Heart left ventricle (tissue), 16 donors: ENCODE data around the gene PPP1R14B. TPM values are rescaled to one million over a fixed set of nuclear protein-coding genes. Genes with fewer than 3 reads are reported as not detected.

Experiments used
- ATAC-seq, 4 donors: fragments of 200-7000 bp; cut with Tn5 transposase; one replicate each; pipeline ENCODE4 v1.9.1; 2020 to 2022; ENCODE audit warnings: moderate library complexity in 4 of 4, mild to moderate bottlenecking in 3 of 4, moderate number of reproducible peaks in 1 of 4
- DNase-seq, 5 donors: peaks; one replicate each; pipeline ENCODE4 v3.0.0-alpha.2; 2020
- H3K27ac ChIP-seq, 12 donors: fragments of 200-600 bp; sonication (generic) in 4 of 12; one replicate each; pipeline versions ENCODE4 v1.5.0 to v1.8.0; 2016 to 2022; ENCODE audit warnings: mild to moderate bottlenecking in 2 of 12
- H3K27me3 ChIP-seq, 9 donors: fragments of 200-600 bp; sonication (generic) in 2 of 9; one replicate each; pipeline versions ENCODE4 v1.5.1 to v1.8.0; 2016 to 2022; ENCODE audit warnings: mild to moderate bottlenecking in 3 of 9
- H3K36me3 ChIP-seq, 9 donors: fragments of 200-600 bp; sonication (generic) in 2 of 9; one replicate each; pipeline versions ENCODE4 v1.5.0 to v1.8.0; 2018 to 2022; ENCODE audit warnings: mild to moderate bottlenecking in 2 of 9
- H3K4me1 ChIP-seq, 12 donors: fragments of 200-600 bp; sonication (generic) in 4 of 12; one replicate each; pipeline versions ENCODE4 v1.5.0 to v1.8.0; 2016 to 2022; ENCODE audit warnings: mild to moderate bottlenecking in 3 of 12
- H3K4me3 ChIP-seq, 12 donors: fragments of 200-600 bp; sonication (generic) in 4 of 12; one replicate each; pipeline versions ENCODE4 v1.5.0 to v1.8.0; 2017 to 2022; ENCODE audit warnings: mild to moderate bottlenecking in 9 of 12, moderate library complexity in 4 of 12
- H3K9me3 ChIP-seq, 12 donors: fragments of 200-600 bp; sonication (generic) in 4 of 12; one replicate each; pipeline versions ENCODE4 v1.5.0 to v1.8.0; 2016 to 2022; ENCODE audit warnings: mild to moderate bottlenecking in 1 of 12
- CTCF ChIP-seq, 12 donors: fragments of 200-600 bp; sonication (generic) in 4 of 12; IDR thresholded peaks; one replicate each; pipeline versions ENCODE4 v1.5.0 to v1.8.0; 2018 to 2022; ENCODE audit warnings: antibody characterized with exemption in 12 of 12, mild to moderate bottlenecking in 5 of 12
- POLR2A ChIP-seq, 2 donors: fragments of 450-650 bp; IDR thresholded peaks; one replicate each; pipeline ENCODE4 v1.6.1; 2017; ENCODE audit warnings: antibody characterized with exemption in 2 of 2, mild to moderate bottlenecking in 2 of 2, moderate library complexity in 2 of 2
- WGBS, 4 donors: extraction: QIAGEN DNeasy Blood & Tissue Kit in 2 of 4; methylation state at CpG; one replicate each; pipeline versions ENCODE4 v1.1.5 to v1.1.7; 2013 to 2018; 5-methylcytosine and 5-hydroxymethylcytosine counted together
- intact Hi-C, 10 donors: fragments of 100-400 bp; cut with DNase I; formaldehyde crosslinking; loops; one replicate each; pipeline versions ENCODE4 v1.11.1 to v1.14.2; 2022
- polyA plus RNA-seq, 2 donors: library from polyadenylated mRNA; stranded (reverse); fragments of 200-250 nt; gene quantifications; one replicate each; pipeline ENCODE4 v1.2.3, GENCODE V29; 2013
- total RNA-seq, 9 donors: library from RNA; depleted of rRNA in 2 of 9; stranded (reverse); fragments of >200 nt in 2 of 9; fragmentation: NEBNext Ultra II Directional in 3 of 9; extraction: Animal tissue kit (Norgen Biotek cat#: 25700) in 3 of 9; gene quantifications; one replicate each; pipeline versions ENCODE4 v1.1.0 to v1.2.4, GENCODE V29; 2016 to 2023
- donor health status: ischemic (EF 13 %, LVEDD 7.1; RV severe dilation, severe dysfunction).
- donor health status: healthy with polysubstance abuse.
- donor health status: DM: no; HTN: yes; CAD: no.
- donor health status: DM: no; HTN: no; CAD: no.
- donor health status: ischemic (EF 25% LVEDD 6.9; RV normal size, moderate dysfunction).
- donor health status: ischemic (EF 25% LVEDD 5.7; RV mildly dilated, moderate dysfunction).
- donor health status: healthy.
- donor health status: DM: yes; HTN: yes; CAD: no.
- donor health status: ischemic (EF 35%, LVEDD 5.7; RV mildly dilated, moderate dysfunction).
- donor health status: nonischemic (EF 11% LVEDD 7.7; RV severe dilation, severe dysfunction).
- donor health status: DM: yes; HTN: yes; CAD: no.
- donor health status: PGD.
- donor health status: ischemic (EF 29% LVEDD 5.4; RV normal size, mild dysfunction).
- donor health status: nonischemic (EF 23%, LVEDD 6.1; RV moderate dilation, normal function).

Gene PPP1R14B
- total and polyA plus RNA-seq, 11 donors, result 69.6 to 244 (median 108) TPM

GRCh38 chr11:64211181-64211872, 35.4 kb downstream of the PPP1R14B start:
- intact Hi-C loops, result no loop called here

GRCh38 chr11:64210301-64211020, 36.3 kb downstream of the PPP1R14B start:
- Histone ChIP-seq H3K9me3 (no peaks in the 10 kb centered on the region), H3K27ac (no peak overlapping the region), H3K36me3 (peaks cover 0 to 65% (median 0%) of the 10 kb centered on the region in 9 donors), H3K4me3 (no peak overlapping the region), H3K4me1 (peaks cover 0 to 32% (median 16%) of the 10 kb centered on the region in 12 donors), H3K27me3 (no peaks in the 10 kb centered on the region)
- ATAC-seq (no peak), DNase-seq (peak in 2 of 5 donors; percentile 21 to 56)
- intact Hi-C loops, result no loop called here
- TF ChIP-seq POLR2A (IDR thresholded peaks at IDR 0.05) (no peak), CTCF (IDR thresholded peaks at IDR 0.05) (no peak)
- 95 to 96% (median 95%) methylated on average over 21 to 24 of the region's 24 CpGs for WGBS, 4 donors

More at GRCh38 chr11:64211181-64211872, 35.4 kb downstream of the PPP1R14B start:
- no peak for TF ChIP-seq CTCF (IDR thresholded peaks at IDR 0.05)
- no peak for TF ChIP-seq POLR2A (IDR thresholded peaks at IDR 0.05)
- Histone ChIP-seq H3K27me3 (no peaks in the 10 kb centered on the region), H3K9me3 (no peaks in the 10 kb centered on the region), H3K27ac (no peak overlapping the region), H3K4me1 (peaks cover 0 to 26% (median 15%) of the 10 kb centered on the region in 12 donors), H3K4me3 (no peak overlapping the region), H3K36me3 (peaks cover 0 to 72% (median 0%) of the 10 kb centered on the region in 9 donors)
- ATAC-seq (no peak), DNase-seq (peak in 2 of 5 donors; percentile 23 to 58)
- WGBS, 4 donors, result 87 to 93% (median 91%) methylated on average over 27 to 30 of the region's 30 CpGs

GRCh38 chr11:64209563-64209843, 37.2 kb downstream of the PPP1R14B start:
- TF ChIP-seq POLR2A (IDR thresholded peaks at IDR 0.05) (no peak), CTCF (IDR thresholded peaks at IDR 0.05) (no peak)
- intact Hi-C loops, result no loop called here
- Histone ChIP-seq H3K27ac (no peak overlapping the region), H3K4me1 (peaks cover 0 to 39% (median 22%) of the 10 kb centered on the region in 12 donors), H3K9me3 (no peaks in the 10 kb centered on the region), H3K36me3 (peaks cover 0 to 63% (median 6%) of the 10 kb centered on the region in 9 donors), H3K4me3 (no peak overlapping the region), H3K27me3 (no peaks in the 10 kb centered on the region)
- DNase-seq (peak in 1 of 5 donors; percentile 31), ATAC-seq (no peak)
- WGBS, 4 donors, result 85 to 93% (median 87%) methylated on average over 8 of the region's 8 CpGs

GRCh38 chr11:64208796-64209562, 37.8 kb downstream of the PPP1R14B start:
- 84 to 87% (median 85%) methylated on average over 15 to 18 of the region's 18 CpGs for WGBS, 4 donors
- DNase-seq (peak in 2 of 5 donors; percentile 24 to 59), ATAC-seq (no peak)
- peaks cover 0 to 44% (median 26%) of the 10 kb centered on the region in 12 donors for H3K4me1 ChIP-seq
- TF ChIP-seq CTCF (IDR thresholded peaks at IDR 0.05) (no peak), POLR2A (IDR thresholded peaks at IDR 0.05) (no peak)
- intact Hi-C loops, result no loop called here
- H3K9me3 ChIP-seq, result no peaks in the 10 kb centered on the region
- peak overlapping the region in 7 of 12 donors; percentile 9 to 98 (median 88) for H3K27ac ChIP-seq
- peak overlapping the region in 1 of 12 donors; percentile 75 for H3K4me3 ChIP-seq
- peaks cover 0 to 63% (median 10%) of the 10 kb centered on the region in 9 donors for H3K36me3 ChIP-seq
- H3K27me3 ChIP-seq, result no peaks in the 10 kb centered on the region
